ENCODE results near the gene MTHFSD.
"Not testable (repeated sequence)": the region's sequence is repeated elsewhere in the genome, so short reads cannot be mapped to it uniquely, and the experiment has no call there.

The MTHFSD gene, protein sequence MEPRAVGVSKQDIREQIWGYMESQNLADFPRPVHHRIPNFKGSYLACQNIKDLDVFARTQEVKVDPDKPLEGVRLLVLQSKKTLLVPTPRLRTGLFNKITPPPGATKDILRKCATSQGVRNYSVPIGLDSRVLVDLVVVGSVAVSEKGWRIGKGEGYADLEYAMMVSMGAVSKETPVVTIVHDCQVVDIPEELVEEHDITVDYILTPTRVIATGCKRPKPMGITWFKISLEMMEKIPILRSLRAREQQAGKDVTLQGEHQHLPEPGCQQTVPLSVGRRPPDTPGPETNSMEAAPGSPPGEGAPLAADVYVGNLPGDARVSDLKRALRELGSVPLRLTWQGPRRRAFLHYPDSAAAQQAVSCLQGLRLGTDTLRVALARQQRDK

DNA sequence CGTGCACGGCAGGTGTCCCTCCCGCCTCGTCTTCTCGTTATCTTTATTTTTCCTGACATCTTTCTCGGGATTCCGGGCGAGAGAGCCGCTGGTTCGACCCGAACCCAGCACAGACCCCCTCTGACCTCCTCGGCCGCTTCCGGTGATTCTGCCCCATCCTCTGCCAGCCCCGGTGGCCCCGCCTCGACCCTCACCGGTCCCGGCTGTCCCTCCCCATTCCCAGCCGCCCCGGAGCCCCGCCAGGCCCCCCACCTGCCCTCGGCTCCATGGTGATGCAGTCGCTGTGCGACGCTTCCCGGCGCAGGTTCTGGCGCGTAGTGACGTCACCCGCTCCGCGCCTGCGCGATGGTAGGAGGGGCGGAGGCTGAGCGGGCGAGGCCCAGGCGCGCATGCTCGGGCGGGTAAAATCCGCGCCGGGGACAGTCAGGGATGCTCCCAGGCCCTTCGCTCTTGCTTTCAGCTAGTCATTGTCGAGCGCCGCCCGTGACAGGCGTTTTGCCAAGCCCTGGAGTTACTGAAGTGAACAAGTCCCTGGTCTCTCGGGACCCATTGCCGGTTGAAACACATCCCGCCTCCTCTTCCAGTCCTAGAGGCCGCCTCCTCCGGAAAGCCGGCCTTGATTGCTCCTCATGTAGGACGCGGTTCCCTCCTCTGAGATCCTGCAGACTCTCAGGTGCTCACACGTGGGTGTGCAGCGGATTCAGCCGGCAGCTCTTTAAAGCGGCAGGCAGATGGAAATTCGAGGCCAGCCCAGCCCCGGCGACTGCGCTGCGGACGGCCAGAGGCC, at the start of gene MTHFSD:
Gene MTHFSD (minus strand): TSS at position 319 of the 787 bp plus-strand sequence. CDS start 51 bp downstream, at position 268.
- DNase-seq (ENCODE audit: low spot score): peak; percentile 98

DNA sequence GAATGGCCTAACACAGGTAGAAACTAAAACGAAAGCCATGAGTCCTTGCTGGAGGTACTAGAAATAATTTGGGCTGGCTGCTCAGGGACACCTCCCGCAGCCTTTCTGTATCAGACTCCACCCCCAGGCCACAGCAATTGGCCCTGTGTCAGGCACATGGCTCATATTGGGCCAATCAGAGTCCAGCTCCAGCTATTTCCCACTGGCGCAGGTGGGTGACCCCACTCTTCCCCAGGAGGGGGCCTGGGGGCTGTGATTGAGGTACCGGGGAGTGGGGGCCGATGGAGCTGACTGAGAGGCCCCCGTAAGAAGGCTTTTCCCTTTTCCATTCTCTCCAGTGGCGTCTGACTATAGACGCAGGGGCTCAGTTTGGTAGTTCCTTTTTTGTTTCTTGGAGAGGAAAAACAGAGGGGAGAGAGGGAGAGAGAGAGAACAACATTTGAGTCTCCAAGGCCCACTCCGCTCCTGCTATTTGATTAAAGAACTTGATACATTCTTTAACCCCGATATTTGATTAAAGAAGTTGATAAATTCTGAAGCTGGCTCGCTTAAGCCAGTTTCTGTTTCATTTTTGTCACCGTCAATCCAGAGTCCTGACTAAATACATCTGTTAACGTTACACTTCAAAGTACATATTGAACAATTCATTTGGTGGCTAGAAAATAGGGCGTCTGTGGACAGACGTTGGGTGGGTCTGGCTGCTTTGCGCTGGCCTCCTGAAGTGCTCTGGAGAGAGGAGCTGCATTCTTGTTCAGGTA, 49.6 kb upstream of the MTHFSD start:
- DNase-seq (ENCODE audit: low spot score): no peak

DNA sequence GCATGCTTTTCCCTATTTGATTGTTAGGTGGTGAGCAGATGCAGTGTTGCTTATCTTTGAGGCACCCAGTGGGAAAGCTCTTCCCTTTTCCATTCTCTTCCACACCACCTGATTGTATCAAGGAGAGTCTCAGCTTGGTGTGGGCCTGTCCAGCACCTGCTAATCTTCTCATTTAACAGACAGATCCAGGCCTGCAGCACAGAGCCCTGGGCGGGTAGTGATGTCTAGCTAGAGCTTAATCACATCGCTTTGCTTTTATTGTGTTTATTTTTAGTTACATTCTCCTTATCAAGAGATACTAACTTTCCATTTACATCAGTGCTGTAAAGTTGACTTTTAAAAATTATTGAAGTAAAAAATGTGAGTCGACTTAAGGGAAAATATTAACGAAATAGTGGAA, 47.5 kb upstream of the MTHFSD start:
- DNase-seq (ENCODE audit: low spot score): no peak

DNA sequence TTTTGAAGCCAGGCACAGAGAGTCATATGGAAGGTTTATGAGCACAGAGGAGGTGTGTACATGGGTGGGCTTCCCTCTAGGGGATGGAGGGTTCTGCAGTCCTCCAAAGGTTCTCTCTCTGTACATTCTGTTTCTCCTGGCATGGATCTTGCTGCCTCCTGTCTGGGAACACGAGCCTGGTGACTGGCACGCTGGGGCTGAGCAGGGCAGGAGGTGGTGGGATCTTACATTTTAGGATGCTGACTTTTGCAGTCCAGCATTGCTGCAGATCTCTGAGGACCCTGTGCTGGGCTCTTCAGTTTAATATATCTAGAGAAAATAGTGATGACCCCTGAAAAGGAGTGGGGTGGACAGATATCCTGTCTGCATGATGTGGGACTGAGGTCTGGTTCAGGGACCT, 46.3 kb upstream of the MTHFSD start:
- no peak for DNase-seq (ENCODE audit: low spot score)

DNA sequence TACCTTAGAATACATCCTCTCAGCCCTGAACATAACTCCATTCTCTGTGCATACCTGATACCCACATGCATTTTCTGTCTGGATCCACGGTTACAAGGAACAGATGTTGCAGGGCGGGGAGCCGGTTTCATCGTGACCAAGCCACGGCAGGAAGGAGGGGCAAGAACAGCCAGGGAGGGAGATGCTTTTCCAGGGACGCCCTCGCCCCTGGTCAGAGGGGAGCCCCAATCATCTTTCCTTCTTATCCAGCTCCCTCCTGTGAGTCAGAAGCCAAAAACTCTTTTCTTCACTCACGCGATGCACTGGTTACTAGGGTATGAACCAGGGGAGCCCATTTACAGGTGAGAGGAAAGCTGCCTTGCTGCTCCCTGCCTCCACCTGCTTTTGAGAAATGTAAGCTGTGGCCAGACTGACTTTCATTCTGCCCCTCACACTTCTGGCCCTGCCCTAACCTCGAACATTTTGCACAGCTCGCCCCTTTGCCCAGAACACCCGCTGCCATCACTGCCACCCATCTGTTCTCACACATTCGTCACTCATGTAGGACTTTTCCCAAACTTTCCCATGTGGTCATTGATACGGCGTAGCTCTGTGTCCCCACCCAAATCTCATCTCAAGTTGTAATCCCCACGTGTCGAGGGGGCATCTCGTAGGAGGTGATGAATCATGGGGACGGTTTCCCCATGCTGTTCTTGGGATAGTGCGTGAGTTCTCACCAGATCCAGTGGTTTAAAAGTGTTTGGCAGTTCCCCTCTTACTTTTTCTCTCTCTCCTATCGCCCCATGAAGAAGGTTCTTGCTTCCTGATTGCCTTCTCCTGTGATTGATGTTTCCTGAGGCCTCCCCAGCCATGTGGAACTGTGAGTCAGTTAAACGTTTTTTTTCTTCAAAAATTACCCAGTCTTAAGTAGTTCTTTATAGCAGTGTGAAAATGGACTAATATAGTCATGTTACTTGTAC, 43.9 kb upstream of the MTHFSD start:
- no peak for DNase-seq (ENCODE audit: low spot score)

DNA sequence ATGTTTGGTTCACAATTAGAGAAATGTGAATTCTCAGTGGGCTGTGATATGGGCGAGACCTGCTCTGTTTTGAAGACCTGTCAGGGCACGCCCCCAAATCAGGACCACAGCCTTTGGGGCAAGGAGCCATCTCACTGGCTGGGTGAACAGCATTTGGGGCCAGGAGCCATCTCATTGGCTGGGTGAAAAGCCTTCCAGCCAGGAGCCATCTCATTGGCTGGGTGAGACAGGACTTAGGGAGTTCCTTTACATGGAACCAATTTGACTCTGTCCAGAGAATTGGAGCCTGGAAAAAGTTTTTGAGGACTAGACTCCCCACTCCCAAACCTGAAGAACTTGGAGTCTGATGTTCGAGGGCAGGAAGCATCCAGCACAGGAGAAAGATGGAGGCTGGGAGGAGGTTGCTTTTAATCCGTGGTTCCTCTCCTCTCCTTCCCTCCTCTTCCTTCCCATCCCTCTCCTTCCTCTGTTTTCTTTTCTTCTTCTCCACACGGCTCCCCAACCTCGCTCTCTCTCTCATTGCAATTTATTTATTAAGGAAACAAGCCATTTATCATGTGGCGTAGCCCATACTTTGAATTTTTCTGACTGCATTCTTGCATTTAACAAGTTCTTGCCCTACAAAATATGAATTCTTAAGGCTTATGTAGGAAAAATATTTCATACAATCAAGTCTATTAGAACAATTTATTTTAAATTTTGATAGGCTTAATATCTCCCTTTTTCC, 43.0 kb upstream of the MTHFSD start:
- no peak for DNase-seq (ENCODE audit: low spot score)

DNA sequence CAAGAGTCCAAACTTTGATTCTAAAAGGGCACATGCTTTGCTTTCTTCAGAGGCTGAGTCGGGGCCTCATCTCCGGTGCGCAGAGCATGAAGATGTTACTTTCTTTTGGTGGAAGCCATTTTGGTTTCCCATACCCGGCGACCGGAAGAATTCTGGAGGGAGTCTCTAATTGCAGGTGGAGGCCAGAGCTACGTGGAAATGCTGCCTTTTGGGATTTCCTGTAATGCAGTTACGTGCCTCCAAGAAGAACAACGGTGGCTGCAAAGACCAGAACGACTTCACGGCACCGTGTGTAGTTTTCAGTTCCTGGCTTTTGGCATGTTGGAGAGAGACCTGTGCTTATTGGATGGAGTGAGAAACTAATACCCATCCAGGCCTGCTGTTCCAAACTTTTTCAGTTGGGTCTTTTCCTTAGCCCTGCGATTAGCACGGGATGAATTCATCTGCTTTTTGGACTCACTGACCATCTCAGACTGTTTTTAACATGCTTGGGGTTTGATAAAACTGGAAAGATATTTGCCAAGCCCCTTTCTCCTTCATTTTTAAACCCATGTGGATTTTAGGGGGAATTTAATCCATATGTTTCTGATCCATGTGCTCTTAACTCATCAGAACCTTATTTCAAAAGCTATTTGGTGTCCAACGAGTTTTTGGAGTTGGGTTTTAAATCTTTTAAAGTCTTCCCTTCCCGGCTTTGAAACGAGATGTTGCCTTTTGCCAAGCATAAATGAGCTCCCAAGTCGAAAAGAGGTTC, 42.3 kb upstream of the MTHFSD start:
- no peak for DNase-seq (ENCODE audit: low spot score)

DNA sequence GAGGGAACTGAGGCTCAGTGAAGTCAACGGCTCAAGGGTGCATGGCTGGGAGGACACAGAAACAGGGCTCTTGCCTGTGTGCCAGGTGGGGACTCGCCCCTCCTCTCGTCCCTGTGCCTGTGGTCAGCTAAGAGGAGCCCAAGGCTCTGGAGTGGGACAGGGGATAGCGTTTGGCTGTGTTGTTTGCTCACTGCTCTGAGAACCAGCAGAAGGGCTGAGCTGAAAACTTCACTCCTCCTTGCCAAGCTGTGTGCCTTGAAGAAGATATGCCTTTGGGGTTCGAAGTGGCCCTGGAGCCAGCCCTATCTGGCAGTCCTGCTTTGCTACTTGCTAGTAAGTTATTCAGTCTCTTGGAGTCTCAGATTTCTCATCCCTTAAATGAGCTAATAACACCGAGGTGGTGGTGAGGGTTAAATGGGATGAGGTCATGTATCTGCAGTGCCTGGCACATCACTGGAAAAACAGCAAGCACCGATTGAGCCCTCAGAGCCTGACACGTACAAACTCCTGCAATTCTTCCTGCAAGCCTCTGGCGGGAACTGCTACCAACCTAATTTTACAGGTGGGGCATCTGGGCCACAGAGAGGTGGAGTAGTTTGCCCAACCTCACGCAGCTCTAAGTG, 41.1 kb upstream of the MTHFSD start:
- DNase-seq (ENCODE audit: low spot score): no peak

DNA sequence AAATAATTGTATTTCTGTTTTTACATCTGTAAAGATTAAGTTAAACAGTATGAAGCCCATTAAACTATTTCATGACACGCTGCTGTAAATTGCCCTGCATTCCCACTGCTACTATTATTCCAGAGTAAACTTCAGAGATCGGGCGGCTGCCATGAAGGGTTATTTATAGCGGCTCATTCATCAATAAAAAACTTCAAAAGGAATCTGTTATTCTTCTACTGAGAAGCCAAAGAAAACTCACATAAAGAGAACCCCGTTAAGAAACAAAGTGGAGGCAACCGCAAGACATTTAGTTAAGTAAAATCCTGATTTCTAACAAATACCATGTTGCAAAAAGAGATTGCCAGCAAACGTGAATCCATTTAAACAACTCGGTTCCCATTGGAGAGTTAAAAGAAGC, 39.7 kb upstream of the MTHFSD start:
- no peak for DNase-seq (ENCODE audit: low spot score)

DNA sequence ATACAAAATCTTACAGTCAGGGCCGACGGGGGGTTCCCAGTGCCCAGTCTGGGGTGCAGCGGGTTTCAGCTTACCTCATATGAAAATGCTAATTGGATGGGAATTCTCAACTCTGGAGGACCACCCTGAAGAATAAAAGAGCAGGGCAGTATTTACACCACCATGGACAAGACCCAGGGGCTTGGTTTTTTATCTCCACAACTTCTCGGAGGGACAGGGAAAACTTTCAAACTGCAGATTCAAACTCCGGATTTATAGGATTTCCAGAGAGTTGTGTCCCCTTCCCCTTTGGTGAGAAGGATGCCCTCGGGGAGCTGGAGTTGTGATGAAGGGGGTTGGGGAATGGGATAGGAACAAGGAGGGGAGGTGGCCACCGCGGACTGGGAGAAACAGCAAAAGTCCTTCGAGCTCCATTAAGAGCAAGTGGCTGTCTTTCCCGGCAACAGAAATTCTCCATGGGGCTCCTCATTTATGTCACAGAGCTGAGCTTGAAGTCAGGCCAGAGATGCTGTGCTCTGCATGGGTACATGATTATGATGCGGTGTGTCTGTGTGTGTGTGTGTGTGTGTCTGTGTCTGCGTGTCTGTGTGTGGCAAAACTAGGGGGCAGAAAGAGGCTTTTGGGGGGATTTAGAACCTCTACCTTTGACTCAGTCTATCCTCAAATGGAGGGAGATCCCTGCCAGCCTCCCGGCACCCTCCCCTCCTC, 39.0 kb upstream of the MTHFSD start:
- no peak for DNase-seq (ENCODE audit: low spot score)

DNA sequence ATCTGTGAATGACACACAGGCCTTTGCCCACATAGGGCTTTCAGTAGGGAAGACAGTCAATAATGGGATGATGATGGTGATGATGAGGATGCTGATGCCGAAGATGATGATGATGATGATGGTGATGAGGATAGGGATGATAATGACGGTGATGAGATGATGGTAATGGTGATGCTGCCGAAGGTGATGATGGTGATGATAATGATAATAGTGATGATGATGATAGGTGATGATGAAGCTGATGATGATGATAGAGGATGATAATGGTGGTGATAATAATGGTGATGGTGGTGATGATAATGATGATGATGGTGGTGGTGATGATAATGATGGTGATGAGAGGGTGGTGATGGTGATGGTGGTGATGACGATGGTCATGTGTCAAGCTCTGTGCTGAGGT, 36.2 kb upstream of the MTHFSD start:
- DNase-seq (ENCODE audit: low spot score): no peak

DNA sequence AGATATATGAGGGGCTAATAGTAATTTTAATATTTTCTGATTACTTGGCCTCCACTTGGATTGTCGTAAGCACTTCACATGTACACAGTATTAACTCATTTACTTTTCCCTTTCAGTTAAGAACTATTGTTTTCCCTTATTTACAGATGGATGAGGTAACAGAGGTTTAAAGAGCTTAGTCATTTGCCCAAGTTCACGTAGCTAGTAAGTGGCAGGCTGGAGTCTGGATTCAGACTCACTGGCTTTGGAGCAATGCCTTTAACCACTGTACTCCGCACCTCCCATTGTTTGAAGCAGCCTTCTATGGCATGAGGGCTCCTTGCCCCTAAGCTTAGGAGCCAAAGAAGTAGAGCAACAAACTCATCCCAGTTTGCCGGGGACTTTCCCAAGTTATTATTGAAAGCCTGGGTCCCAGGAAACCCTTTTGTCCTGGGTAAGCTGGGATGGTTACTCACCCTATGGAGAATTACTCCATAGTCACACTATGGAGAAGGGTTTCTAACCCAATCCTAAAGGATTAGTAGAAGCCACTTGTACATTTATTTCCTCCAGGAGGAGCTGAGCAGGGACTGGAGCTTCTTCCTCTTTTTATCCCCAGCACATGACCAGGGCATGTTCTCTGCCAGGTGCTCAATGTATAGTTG, 35.6 kb upstream of the MTHFSD start:
- DNase-seq (ENCODE audit: low spot score): no peak

DNA sequence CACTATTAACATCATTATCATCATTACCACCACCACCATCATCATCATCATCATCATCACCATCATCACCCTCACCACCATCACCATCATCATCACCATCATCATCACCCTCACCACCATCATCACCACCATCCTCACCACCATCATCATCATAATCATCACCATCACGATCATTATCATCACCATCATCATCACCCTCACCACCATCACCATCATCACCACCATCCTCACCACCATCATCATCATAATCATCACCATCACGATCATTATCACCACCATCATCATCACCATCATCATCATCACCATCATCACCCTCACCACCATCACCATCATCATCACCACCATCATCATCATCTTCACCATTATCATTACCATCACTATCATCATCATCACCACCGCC, 32.9 kb upstream of the MTHFSD start:
- DNase-seq (ENCODE audit: low spot score): not testable (repeated sequence)

DNA sequence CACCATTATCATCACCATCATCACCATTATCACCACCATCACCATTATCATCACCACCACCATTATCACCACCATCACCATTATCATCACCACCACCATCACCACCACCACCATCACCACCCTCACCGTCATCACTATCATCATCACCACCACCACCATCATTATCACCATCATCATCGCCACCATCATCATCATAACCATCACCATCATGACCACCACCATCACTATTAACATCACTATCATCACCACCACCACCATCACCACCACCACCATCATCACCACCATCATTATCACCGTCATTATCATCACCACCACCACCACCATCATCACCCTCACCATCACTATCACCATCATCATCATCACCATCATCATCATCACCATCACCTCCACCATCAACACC, 32.5 kb upstream of the MTHFSD start:
- no peak for DNase-seq (ENCODE audit: low spot score)

DNA sequence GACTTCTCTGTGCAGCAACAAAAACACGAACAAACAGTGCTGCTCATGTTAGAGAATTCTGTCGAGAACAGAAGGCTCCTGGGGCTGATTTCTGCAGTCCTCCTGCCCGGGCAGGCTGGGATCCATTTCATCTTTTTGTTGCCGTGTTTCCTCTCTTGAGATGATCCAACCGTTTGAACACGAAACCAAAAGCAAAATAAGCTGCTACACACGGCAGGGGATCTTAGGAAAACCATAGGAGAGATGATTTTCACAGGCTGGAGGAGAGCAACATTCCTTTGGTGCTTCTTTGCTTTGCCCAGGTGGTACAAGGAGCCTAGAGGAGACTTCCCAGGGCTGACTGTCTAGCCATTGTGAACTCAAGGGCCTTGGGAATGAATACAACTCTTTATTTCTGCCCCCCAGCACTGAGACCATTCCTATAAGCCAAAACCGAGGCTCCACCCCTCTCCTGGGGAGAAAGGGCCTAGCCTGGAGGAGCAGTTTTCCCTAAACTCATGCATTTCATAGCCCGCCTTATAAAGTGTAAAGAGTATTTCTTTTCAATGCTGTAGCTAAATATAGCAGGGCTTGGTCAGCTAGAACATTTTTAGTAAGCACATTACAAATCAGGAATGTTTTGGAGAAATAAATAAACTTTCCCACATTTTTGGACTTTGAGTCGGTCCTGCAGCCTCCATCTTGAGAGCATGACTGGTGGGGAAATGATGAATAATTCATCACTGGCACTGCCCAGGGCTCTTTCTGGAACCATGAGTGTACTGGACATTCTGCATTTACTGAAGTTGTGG, 31.0 kb upstream of the MTHFSD start:
- DNase-seq (ENCODE audit: low spot score): no peak

DNA sequence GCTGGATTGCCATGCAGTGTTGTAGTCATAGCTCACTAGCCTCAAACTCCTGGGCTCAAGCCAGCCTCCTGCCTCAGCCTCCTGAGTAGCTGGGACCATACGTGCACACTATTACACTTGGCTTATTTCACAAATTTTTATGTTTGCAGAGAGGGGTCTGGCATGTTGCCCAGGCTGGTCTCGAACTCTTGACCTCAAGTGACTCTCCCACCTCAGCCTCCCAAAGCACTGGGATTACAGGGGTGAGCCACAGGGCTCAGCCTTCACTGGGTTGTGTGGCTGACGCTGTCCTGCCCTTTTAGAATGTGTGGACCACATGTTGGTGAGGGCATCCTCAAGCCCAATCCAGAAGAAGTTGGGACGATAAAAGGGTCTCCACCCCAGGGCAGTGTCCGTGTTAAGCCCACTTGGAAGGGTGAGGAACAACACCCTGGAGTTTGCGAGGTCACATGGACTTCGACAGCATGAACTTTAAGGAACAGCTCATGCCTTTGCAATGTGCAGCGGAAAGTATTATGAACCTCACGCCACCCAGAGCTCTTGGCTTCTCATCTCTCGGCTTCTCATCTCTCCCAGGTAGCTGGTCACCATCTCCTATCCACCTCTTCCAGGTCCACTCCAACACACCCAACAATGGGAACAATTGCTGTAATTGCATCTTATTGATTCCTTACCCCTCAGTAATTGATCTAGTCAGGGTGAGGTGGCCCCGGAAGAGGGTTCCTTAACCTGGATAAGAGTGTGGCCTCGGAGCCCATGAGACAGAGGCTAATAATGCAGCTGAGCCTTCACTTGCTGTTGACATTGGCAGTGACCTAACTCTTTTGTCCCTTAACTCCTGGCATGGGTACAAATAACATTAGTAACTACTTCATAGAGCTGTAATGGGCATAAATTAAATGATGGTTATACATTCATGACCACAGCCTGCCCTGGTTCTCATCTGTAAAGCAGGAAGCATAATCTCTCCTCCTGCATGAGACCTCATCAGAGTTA, 30.0 kb upstream of the MTHFSD start:
- DNase-seq (ENCODE audit: low spot score): no peak

Measured in ecto neural progenitor cell (in vitro differentiated cells).